Esophagus squamous epithelium (tissue), 4 donors: Measurements from ENCODE around the gene XCL2.

ENCODE experiments used
- CTCF ChIP-seq, 6 experiments: fragments of 450-650 bp in 4 of 6; fragments of 200-600 bp in 2 of 6; sonication (generic) in 2 of 6; IDR thresholded peaks; one replicate each; pipeline ENCODE4 v1.5.1; 2016 to 2019; ENCODE audit warnings: antibody characterized with exemption in 6 of 6, mild to moderate bottlenecking in 4 of 6, moderate library complexity in 4 of 6
- POLR2A ChIP-seq, 4 donors: fragments of 450-650 bp; IDR thresholded peaks; one replicate each; pipeline ENCODE4 v1.6.1; 2017; ENCODE audit warnings: antibody characterized with exemption in 4 of 4, mild to moderate bottlenecking in 4 of 4, moderate library complexity in 3 of 4

GRCh38 chr1:168518813-168519212, 25.0 kb downstream of the XCL2 start:
- no peak for TF ChIP-seq CTCF (IDR thresholded peaks at IDR 0.05)
- no peak for TF ChIP-seq POLR2A (IDR thresholded peaks at IDR 0.05)
